ENCODE results near the gene CACNA2D2.

DNA sequence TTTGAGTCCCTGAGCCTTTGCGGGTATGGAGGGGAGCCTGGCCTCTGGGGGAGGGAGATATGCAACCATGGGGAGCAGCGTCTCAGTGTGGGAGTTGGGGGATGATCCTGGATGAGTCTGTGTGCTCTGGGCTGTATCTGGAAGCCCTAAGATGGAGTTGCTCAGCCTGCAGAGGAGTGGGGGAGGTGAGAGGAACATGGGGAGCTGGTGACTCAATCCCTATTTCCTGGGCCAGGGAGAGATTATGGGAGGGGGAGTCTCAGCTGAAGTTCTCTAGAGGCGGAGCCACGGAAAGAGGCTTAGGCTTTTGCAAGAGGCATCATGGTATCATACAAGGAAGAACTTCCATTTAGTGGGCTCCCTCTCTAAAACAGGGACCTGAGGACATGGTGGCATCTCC lies 84.6 kb downstream of the CACNA2D2 start:
- no peak for TF ChIP-seq POLR2A (IDR thresholded peaks at IDR 0.05)
- no peak for TF ChIP-seq POLR2AphosphoS5 (IDR thresholded peaks at IDR 0.05)
- TF ChIP-seq, protein P1, sequence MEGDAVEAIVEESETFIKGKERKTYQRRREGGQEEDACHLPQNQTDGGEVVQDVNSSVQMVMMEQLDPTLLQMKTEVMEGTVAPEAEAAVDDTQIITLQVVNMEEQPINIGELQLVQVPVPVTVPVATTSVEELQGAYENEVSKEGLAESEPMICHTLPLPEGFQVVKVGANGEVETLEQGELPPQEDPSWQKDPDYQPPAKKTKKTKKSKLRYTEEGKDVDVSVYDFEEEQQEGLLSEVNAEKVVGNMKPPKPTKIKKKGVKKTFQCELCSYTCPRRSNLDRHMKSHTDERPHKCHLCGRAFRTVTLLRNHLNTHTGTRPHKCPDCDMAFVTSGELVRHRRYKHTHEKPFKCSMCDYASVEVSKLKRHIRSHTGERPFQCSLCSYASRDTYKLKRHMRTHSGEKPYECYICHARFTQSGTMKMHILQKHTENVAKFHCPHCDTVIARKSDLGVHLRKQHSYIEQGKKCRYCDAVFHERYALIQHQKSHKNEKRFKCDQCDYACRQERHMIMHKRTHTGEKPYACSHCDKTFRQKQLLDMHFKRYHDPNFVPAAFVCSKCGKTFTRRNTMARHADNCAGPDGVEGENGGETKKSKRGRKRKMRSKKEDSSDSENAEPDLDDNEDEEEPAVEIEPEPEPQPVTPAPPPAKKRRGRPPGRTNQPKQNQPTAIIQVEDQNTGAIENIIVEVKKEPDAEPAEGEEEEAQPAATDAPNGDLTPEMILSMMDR (IDR thresholded peaks at IDR 0.05): no peak
